ENCODE data around the gene FLYWCH1. TPM values are rescaled to one million over a fixed set of nuclear protein-coding genes. Genes with fewer than 3 reads are reported as not detected.

Gene FLYWCH1
- total RNA-seq, 1 experiment from 2014 or later = 12.5 TPM

GRCh38 chr16:2971134-2971984, 59.6 kb downstream of the FLYWCH1 start:
- peaks cover 4 to 34% (median 26%) of the 10 kb centered on the region in 3 experiments; a peak in 6 of 7 replicates for H3K36me3 Mint-ChIP-seq (ENCODE audit: insufficient read depth in 1 of 3, low read depth in 3 of 3)
- Histone ChIP-seq H2BK20ac (ENCODE audit: low read depth, low read length, poor library complexity, severe bottlenecking) (no peak overlapping the region), H3K27me3 (ENCODE audit: insufficient read depth, low read length) (no peaks in the 10 kb centered on the region), H3K23me2 (ENCODE audit: insufficient read length, low read depth, low read length, poor library complexity, severe bottlenecking) (peaks cover 6% of the 10 kb centered on the region), H2AK5ac (ENCODE audit: insufficient read length, low read length) (no peak overlapping the region), H3K14ac (ENCODE audit: insufficient read depth, low read length) (no peak overlapping the region), H3T11ph (ENCODE audit: low read length) (no peak overlapping the region), H4K5ac (ENCODE audit: insufficient read length, low read depth, low read length) (no peak overlapping the region), H4K8ac (replicated peaks; ENCODE audit: insufficient read length, low read depth, low read length) (no peak overlapping the region), H3K4me2 (ENCODE audit: insufficient read depth, insufficient read length, low read length) (no peak overlapping the region), H2BK15ac (ENCODE audit: low read depth, low read length) (no peak overlapping the region), H3K9ac (ENCODE audit: extremely low read depth, insufficient read length, low read length) (no peak overlapping the region), H2BK120ac (ENCODE audit: low read depth, low read length, poor library complexity, severe bottlenecking) (no peak overlapping the region), H3K56ac (ENCODE audit: insufficient read length, low read depth, low read length) (no peak overlapping the region), H2AFZ (ENCODE audit: low read length) (no peak overlapping the region), H3K9me3 (ENCODE audit: control insufficient read depth, low read depth, low read length) (no peaks in the 10 kb centered on the region), H3K79me1 (ENCODE audit: insufficient read depth, low read depth, low read length, poor library complexity, severe bottlenecking) (no peaks in the 10 kb centered on the region), H4K20me1 (ENCODE audit: control insufficient read depth, insufficient read depth, insufficient read length) (peaks cover 3% of the 10 kb centered on the region), H3K23ac (ENCODE audit: insufficient read length, low read depth, low read length) (no peak overlapping the region), H4K91ac (ENCODE audit: insufficient read length, low read depth, low read length) (no peak overlapping the region), H2BK5ac (ENCODE audit: insufficient read length, low read length) (no peak overlapping the region), H3K18ac (ENCODE audit: insufficient read length, low read depth, low read length) (no peak overlapping the region), H3K79me2 (ENCODE audit: insufficient read depth, low read length) (no peaks in the 10 kb centered on the region), H3K4me1 (ENCODE audit: insufficient read depth, low read length) (no peaks in the 10 kb centered on the region), H3K27ac (ENCODE audit: insufficient read length, low read depth, low read length) (no peak overlapping the region), H2BK12ac (ENCODE audit: insufficient read length, low read depth, low read length) (no peak overlapping the region), H3K4ac (ENCODE audit: low read depth, low read length) (no peak overlapping the region)
- peaks cover 18 to 21% of the 10 kb centered on the region in 2 experiments for H3K4me1 Mint-ChIP-seq
- no CpG with 5 or more reads among the region's 35 CpGs for WGBS (ENCODE audit: extremely low coverage, insufficient read length, low lambda C conversion rate)
- peaks cover 13% of the 10 kb centered on the region for H3K27me3 Mint-ChIP-seq (ENCODE audit: low read depth)
- TF ChIP-seq CTCF (conservative IDR thresholded peaks at IDR 0.05) = no peak
- H3K27ac Mint-ChIP-seq = no peak overlapping the region; a peak in 1 of 7 replicates
- H3K4me3 Mint-ChIP-seq = peak overlapping the region; percentile 72 to 81
- no peaks in the 10 kb centered on the region for H3K9me3 Mint-ChIP-seq
- no peak for DNase-seq

Measured in H9 (cell line).